GM19193 (cell line): ENCODE data around the gene AK4.

Source experiments
- POLR2A ChIP-seq: IDR thresholded peaks from 4 replicates; pipeline ENCODE4 v1.6.1; 2011; ENCODE audit not compliant: insufficient read depth, insufficient read length; ENCODE audit errors: extremely low read depth

Gene AK4

DNA sequence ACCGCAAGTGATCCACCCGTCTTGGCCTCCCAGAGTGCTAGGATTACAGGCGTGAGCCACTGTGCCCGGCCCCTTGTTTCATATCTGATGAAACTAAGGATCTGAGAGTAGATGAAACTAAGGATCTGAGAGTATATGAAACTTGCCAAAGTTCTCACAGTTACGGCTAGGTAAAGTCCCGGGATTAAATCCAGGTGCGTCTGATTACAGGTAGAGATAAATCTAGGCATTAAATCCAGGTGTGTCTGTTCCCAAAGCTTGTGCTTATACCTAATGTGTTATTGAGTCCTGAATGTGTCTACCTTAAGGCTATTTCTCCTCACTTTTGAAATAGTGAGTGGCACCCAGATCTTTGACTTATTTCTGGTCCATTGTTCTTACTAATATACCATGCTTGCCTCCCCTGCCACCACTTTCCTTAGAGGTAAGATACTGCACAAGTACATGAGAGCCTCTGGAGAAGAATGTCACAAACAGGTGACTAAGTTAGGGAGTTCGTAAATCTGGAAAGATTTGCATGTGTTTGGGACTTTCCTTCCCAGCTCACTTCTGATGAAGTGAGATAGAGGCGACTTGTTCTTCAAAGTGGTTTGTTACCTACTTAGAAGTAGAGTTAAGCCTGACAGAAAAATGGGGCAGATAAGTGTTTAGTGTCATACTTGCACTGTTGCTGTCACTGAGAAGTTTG lies 66.5 kb downstream of the AK4 start:
- TF ChIP-seq POLR2A: no peak

DNA sequence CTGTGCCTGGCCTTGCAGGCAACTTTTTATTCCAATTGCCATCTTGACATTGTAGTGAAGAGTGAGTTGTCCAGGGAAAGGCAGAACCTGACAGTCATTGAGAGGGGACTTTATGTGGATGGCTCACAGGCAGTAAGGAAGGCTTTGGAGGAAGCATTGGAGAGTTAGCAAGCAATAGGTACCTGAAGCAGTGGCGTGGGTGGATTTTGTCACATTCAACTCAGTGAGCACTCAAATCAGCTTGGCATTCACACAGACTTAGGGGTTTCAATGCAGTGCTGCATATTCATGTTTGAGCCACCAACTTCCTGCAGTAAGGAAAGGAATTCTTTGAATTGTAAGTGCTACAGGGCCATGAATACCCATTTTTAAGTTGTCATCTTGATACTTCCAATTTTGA lies 69.0 kb downstream of the AK4 start:
- TF ChIP-seq POLR2A: no peak

DNA sequence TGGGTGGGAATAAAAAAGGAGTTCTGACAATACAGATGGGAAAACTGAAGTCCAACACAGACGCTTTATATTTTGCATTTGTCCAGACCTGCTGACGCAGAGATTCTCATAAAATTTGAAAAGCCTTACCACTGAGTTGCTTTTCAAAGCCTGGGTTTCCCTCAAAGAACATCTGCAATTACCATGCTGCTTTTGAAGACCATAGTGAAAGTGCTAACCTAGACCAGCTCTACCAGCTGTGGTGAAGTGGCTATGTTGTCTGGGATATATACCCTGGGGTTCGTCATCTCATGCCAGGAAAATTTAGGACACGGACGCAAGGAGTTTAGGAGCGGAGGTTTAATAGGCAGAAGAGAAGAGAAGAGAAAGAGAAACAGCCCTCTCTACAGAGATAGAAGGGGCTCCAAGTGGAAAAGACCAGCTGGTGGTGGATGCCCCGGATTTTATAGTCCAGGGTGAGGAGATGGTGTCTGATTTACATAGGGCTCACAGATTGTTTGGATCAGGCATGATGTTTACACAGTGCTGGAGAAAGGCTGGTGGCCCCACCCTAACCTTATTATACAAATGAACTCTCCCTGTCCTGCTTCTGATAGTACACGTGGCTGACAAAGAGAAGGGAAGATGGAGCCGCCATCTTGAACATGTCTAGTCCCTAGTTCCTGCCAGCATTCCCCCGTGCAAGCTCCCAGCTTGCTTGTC lies 73.8 kb downstream of the AK4 start:
- TF ChIP-seq POLR2A: no peak

DNA sequence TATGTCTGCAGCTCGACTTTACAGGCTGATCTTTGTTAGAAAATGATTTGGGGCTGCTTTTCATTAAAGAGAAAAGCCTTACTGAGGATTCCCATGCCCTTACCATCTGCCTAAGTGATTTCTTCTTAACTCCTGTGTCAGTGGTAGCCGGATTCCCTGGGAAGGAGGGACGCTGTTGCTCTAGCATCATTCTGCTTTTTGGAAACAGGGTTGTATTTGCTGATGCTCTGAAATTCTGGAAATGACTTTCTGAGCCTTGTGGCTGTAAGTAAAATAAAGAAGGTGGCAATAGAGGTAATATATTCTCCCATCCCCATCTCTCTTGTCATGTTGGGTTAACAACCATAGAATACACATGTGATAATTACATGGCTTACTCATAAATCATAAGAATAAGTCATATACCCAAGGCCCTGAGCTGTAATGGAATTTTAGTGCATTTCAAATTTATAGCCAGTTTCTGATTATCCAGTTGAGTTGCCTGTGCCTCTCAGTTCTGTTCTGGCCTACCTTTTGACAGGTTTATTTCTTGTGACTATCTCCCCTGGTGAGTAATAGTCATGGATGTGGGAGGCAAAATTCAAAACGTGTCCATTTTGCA lies 74.4 kb downstream of the AK4 start:
- TF ChIP-seq POLR2A: no peak

DNA sequence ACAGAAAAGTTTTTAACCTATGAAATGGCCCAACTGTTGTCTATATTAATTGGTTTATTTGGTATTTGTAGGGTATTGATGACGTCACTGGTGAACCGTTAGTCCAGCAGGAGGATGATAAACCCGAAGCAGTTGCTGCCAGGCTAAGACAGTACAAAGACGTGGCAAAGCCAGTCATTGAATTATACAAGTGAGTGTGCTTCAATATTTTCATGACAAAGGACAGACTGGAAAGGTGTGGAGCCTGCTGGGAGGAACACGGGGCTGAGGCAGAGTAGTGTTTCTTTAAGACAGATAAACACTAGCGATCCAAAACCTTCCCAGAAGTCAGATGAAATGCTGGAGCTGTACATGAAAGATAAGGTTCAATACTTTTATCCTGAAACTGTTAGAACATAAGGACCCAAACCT lies 76.7 kb downstream of the AK4 start:
- TF ChIP-seq POLR2A: no peak

DNA sequence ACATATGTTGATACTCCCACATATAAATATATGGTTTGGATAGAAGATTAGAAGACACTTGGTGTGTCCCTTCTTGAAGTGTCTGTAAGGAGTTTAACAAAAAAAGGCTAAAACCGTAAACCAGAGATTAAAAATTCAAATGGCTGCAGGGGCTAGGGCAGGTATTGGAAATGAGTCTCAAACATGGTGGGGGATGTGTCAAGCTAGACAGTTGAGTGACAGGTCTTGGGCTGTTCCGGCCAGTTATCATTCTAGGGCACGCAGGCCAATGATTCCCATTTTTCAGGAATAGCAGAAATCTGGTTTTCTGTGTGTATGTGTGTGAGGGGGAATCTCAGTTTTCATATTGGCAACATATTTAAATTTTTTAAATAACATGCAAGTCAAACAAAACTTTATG lies 77.2 kb downstream of the AK4 start:
- no peak for TF ChIP-seq POLR2A

DNA sequence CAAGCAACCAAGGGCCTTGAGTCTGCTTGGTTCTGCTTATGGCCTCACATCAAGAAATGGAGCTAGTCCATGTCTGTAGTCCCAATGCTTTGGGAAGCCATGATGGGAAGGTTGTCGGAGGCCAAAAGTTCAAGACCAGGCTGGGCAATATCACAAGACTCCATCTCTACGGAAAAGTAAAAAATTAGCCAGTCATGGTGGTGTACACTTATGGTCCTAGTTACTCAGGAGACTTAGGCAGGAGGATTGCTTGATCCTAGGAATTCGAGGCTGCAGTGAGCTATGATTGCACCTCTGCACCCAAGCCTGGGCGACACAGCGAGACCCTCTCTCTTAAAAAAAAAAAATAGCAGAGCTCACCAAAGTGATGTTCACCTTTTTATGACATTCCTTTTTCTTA lies 81.2 kb downstream of the AK4 start:
- no peak for TF ChIP-seq POLR2A

DNA sequence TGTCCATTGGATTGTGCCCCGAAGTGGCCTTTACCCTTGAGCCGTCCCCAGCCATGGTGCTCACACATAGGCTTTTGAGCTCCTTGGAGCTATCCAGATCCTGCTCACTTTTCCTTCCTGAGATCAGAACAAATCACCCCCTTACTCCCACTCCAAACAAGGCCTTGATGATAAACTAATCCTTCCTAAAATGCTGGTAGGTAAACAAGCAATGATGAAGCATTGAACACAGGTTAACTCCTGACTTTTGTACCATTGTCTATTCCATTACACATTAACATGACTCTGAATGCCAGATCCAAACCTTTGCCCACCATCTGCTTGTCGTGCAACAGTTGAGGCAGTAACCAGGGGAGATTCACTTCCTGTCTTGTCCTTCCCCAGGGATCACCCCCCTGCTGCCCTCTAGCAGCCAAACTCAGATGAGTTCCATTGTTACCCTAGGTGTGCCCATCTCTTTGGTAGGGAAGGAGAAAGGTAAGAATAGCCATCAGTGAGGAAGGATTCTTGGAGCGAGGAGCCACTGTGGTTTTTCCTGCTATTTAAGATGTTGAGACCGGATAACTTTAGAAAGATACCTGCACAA lies 81.8 kb downstream of the AK4 start:
- TF ChIP-seq POLR2A: no peak

DNA sequence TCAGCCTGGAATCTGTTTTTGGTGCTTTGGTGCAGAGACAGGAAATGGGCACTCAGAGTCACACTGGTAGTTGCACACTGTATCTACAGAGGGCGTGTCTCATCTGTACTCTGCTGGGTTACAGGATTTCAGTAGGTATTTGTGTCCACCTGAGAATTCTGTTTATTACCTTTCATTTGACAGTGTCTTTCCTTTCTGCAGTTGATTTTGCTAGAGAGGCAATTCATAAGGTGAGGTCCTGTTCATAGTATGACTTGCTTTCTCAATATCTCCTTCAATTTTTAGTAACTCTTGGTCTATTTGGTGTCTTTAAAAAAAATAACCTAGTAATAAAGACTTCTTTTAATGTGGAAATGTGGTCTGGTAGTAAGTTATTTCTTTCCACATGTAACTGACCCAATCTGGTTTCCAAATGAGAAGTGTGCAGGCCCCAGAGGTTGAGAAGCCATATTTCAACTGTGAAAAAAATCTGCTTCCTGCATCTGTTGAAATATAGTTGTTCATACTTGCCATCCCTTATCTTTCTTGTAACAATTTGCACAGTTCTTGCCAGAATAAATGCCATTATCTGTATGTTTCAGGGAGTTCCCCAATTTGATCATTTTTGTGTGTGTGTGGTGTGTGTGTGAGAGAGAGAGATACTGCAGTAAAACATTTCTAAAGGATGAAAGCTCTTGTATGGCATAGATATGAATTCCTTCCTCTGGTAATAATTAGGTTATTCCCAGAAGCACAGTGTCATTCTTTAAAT lies 82.9 kb downstream of the AK4 start:
- no peak for TF ChIP-seq POLR2A

DNA sequence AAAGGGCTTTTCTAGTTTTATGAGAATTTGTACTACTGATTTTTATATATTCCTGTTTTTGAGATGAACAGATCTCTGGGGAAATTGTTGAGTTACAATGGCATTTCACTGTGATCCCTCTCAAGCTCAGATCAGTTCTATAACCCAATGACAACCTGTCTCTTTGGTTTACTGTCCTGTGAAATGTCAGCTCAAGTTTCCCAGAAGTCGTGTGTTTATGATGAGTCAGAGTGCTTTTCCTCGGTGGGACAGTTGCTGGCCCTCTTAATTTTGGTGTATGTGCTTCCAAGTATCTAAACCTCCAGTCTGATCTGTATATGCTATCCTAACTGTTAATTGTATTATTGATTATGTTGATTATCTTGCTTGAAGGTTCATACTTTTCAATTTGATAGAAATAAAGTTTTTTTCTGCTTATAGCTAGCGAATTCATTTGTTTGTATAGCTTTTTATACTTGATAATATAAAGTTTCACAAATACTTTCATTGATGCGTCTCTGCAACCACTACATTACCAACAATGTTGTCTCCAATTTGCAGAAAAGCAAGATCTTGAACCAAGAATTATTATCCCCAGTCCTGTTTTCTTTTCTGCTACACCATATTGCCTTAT lies 83.8 kb downstream of the AK4 start:
- TF ChIP-seq POLR2A: no peak

DNA sequence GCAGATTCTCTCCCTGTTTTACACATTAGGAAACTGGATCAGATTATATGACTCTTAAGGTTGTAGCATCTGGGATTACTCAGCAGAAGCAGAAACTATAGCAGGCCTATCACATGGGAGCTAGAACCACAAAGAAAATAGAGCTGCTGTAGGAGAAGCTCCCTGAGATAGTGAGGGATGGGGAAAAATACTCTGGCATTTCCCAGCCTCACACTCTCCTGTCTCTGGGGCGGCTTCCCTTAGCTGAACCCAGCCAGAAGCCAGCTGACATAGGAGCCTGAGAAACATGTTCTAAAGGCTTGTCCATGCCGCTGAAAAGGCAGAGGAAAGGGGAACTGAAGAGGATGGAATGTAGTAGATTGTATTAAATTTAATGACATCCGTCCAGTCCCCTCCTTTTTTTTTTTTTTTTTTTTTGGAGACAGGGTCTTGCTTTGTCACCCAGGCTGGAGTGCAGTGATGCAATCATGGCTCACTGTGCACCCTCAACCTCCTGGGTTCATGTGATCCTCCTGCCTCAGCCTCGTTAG lies 84.5 kb downstream of the AK4 start:
- no peak for TF ChIP-seq POLR2A

DNA sequence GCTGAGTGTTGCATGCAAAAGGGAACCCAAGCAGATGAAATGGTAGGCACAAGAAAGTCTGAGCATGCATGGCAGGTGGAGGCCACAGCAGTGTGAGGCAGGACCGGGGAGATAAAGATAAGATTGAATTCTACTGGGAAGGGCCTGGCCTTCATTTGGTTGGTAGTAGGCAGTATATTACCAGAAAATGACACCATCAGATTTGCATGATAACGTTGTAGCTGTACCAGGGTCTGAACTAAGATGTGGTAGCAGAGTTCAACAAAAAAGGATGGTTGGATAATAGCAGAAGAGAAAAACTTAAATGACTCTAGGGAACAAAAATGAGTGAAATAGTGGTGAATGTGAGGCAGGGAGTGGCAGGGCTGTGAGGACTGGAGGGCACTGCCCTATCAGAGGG lies 85.8 kb downstream of the AK4 start:
- no peak for TF ChIP-seq POLR2A

DNA sequence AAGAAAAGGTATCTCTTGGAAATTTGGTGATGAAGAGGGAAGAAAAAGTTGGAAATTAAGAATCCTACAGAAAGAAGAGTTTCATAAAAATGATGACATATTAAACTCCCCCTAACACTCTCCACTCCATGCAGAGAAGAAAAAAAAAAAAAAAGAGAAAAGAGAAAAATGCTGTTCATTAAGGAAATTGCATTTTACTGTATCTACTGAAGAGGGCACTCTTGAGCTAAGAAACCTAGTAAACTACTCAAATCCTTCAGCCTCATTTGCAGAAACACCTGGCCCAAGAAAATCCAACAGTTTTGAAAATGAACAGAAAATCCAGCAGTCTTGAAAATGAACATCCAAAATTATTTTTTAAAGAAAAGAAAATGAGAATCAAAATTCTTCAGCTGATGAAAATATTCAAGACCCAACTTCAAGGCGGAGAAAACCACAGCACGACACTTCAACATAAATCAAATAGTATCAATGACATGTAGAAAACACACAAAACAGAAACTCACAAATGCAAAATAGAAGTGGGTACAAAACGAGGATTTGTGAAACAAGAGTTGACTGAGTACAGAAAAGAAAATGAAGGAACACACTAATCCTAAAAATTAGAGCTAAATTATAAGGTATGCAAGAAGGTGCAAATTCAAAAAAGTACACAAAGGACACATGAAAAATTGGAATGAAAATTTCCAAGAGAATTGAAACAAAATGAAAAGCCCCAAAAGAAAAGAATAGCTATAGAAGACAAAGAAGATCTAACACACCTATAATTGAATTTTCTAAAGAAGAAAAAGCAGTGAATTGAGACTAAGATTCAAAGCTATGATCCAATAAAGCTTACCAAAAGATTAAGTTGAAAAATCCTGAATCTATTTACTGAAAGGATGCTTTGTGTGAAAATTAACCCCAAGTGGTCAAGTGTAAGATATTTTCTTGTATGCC lies 88.1 kb downstream of the AK4 start:
- no peak for TF ChIP-seq POLR2A
